NCI-H748 treated with DMSO at 0.1 percent for 48 hours (cell line): Measurements from ENCODE around the gene NR3C1.

Experiments
- DNase-seq: peaks from one replicate; lab custom pipeline; 2025; lab: John Stamatoyannopoulos, UW

The NR3C1 gene

GRCh38 chr5:143398451-143399237 lies 4.8 kb downstream of the NR3C1 start:
- DNase-seq = no peak

- DNase-seq = no peak
Observed at GRCh38 chr5:143398053-143398355, 5.5 kb downstream of the NR3C1 start.

DNA sequence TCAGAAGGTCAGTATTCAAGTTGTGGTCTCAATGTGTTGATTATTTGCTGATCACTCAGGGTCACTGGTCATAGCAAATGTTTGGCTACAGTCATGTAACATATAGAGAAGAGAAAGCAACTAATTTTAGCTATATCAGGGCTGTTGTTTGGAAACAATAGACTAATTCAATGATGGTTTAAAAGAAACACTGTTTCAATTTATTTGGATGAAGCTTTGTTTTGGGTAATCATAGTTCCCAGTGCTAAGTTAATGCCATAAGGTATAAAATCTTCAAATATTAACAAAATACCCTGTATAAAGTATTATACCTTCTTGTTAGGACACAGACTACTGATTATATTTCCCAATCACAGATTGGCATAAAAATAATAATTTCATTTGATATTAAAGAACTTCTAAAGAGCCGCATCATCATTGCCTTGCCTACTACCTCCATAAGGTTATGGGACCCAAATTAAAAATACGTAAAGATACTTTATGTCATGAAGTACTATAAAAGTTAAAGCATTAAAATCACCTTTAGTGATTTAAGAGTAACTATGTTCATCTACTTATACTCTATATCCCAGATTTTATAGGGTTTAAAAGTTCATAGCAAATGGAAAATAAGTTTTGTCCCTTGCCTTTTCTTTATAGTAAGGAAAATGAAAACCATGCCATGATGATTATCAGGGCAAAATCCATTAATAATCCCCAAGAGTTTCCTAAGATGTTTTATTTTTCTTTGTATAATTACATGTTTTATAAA lies 6.0 kb downstream of the NR3C1 start:
- DNase-seq = no peak

- no peak for DNase-seq
Observed at GRCh38 chr5:143396353-143396940, 7.0 kb downstream of the NR3C1 start.

- DNase-seq = no peak
Observed at GRCh38 chr5:143395638-143396352, 7.7 kb downstream of the NR3C1 start.

DNA sequence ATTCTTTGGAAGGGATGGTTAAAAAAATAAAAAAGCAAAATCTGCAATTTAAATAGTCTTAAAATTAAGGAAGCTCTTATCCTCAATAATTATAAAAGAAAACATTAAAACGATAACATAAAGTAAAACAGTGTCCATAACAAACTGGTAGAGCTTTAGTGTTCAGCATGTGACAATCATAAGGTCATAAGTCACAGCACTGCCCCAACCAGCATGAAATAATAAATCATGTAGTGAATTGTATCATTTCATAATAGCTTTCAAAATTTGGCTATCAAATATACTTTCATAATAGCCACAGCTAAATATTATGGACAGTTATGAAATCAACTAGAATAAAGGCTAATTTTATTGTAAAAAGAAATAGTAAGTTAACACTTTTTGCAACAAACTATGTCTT lies 10.0 kb downstream of the NR3C1 start:
- no peak for DNase-seq

DNA sequence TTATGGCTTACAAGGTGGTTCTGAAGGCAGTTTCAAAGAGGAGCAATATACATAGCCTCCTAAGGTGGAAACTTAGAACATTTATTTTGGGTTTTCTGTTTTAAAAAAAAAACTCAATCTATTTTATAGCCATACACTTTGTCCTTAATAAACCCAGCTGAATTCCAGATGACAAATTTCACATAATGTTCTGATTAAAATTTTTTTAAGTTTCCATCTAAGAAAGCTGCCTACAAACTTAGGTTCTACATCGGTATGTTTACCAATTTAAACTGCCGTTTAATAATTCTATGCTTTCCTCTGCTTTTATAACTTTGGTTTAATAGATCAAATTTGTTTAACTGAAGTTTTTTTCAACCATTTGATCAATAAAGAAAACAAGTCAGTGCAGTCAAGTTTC lies 12.5 kb downstream of the NR3C1 start:
- DNase-seq = no peak

GRCh38 chr5:143390258-143390657 lies 13.2 kb downstream of the NR3C1 start:
- DNase-seq = no peak

DNA sequence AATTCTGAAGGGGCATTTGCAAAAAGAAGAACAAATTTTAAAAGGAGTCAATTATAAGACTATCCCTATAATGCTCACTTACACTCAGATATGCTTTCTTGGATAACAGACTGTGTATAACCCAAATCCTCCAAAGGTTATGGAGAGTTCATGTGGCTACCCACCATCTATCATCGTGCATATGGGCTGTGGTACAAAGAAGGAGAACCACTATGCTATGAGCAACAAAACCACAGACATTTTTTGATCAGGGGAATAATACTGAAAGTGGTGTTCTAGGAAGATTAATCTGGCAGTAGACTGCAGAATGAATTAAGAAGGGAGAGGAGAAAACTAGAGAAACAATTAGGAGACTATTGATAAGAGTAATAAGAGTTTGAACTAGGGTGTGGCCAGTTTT lies 16.8 kb downstream of the NR3C1 start:
- no peak for DNase-seq

DNA sequence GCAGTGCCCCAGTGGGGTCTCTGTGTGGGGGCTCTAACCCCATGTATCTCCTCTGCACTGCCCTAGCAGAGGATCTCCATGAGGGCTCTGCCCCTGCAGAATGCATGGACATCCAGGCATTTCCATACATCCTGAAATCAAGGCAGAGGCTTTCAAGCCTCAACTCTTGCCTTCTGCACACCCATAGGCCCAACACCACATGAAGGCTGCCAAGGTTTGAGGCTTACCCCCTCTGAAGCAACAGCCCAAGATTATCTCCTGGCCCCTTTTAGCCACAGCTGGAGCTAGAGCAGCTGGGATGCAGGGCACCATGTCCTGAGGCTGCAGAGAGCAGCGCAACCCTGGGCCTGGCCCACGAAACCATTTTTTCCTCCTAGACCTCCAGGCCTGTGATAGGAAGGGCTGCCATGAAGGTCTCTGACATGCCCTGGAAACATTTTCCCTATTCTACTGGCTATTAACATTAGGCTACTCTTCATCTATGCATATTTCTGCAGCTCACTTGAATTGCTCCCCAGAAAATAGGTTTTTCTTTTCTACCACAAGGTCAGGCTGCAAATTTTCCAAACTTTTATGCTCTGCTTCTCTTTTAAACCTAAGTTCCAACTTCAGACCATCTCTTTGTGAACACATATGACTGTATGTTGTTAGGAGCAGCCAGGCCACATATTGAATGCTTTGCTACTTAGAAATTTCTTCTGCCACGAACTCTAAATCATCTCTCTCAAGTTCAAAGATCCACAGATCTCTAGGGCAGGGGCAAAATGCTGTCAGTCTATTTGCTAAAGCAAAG lies 18.4 kb downstream of the NR3C1 start:
- no peak for DNase-seq

DNA sequence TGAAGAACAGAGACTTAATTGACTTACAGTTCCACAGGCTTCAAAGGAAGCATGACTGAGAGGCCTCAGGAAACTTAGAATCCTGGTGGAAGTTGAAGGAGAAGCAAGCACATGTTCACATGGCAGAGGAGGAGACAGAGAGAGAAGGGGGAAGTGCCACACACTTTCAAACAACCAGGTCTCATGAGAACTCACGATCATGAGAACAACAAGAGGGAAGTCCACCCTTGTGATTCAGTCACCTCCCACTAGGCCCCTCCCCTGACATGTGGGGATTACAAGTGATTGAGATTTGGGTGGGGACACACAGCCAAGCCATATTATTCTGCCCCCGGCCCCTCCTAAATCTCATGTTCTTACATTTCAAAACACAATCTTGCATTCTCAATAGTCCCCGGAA lies 19.5 kb downstream of the NR3C1 start:
- no peak for DNase-seq

- no peak for DNase-seq
Observed at GRCh38 chr5:143379606-143380005, 23.9 kb downstream of the NR3C1 start.

DNA sequence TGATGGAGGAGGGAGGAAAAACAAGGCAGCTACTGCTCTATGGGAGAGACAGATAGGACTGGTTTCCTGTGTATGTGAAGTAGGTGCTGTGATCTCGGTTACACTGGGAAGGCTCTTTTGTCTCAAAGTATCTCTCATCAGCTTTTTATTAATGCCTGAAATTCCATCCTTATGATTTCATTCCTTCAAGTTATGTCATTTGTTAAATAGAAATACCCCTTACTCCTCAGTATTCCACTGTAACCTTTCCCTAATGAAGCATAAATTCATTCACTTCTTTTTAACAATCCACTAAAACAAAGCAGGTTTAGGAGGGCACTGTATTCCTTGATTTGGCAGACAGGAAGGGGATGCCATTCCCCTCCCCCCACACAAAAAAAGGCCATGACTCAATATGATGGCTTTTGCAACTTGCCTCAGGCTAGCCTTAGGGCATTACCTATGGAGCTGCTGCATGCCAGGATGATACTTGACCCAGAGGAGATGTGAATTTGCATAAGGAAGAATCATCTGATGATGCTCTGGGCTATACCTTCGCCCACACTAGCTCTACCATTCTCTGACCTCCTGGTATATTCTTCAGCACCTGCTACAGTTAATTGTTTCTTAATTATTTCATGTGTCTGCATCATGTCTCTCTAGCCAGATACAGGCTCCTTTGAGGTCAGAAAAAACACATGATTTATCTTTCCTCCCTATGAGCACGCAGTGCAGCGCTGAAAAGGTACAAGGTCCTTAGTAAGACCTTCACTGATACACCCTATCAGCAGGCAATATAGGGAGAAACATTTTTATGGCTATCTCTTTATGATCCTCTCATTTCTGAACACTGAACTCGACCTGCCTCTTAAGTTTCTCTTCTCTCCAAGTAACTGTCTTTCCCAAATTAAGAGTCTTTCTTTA lies 26.3 kb downstream of the NR3C1 start:
- no peak for DNase-seq

GRCh38 chr5:143376195-143376779 lies 27.2 kb downstream of the NR3C1 start:
- DNase-seq = no peak

DNA sequence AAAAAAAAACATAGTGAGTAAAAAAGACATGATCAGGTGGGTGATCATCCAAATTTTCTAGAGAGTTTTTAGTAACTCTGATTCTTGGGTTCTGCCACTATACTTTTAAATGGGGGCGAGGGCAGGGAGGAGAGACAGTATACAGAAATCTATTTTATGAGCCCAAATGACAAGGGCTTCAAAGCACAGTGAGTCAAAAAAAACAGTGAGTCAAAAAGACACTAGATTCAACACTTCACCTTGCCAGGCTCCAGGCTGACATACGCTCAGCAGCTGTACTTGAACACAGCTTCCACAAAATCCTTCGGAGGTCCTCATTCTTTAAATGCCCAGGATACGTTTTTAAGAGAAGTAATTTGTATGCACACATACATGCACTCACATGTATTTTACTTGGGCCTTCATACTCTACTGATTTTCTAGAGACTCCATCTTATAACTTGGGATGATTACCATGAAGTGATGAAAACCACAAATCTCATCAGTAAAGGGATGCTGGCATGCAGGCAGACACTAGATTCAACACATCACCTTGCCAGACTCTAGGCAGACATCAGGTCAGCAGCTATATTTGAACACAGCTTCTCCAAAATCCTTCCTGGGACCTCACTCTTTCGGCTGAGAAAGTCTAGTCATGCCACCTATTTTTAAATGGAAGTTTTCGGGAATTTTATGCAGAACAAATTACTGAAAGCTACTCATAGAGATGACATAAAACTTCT lies 28.8 kb downstream of the NR3C1 start:
- no peak for DNase-seq

- no peak for DNase-seq
Observed at GRCh38 chr5:143373076-143373475, 30.4 kb downstream of the NR3C1 start.

DNA sequence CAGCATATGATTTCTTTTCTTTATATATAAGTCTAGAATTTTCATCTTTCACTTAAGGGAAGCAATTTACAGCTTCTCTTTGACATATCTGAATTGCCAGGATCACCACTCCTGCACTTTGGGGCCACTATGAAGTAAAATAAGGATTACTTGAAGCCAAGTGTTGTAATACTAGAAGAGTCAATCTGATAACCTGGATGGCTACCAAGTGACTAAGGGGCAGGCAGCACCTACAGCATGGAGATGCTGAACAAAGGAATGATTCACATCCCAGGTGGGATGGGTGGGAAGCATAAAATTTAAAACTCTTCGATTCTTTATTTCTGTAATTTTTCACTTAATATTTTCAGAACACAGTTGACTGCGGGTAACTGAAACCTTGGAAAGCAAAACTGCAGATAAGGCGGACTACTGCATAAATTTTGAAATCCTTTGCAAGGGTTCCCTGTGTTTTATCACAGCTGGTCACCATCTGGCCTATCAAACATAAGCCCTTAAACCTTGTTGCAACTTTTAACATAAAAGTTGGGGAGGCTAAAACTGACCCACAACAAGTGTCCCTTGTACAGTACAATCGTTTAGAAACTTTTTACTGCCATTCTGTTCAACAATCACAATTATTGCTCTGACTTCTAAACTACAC lies 31.2 kb downstream of the NR3C1 start:
- no peak for DNase-seq

GRCh38 chr5:143370440-143370839 lies 33.0 kb downstream of the NR3C1 start:
- DNase-seq = no peak

GRCh38 chr5:143364061-143364460 lies 39.4 kb downstream of the NR3C1 start:
- no peak for DNase-seq
